ENCODE measurements around the gene ZNF407.

DNA sequence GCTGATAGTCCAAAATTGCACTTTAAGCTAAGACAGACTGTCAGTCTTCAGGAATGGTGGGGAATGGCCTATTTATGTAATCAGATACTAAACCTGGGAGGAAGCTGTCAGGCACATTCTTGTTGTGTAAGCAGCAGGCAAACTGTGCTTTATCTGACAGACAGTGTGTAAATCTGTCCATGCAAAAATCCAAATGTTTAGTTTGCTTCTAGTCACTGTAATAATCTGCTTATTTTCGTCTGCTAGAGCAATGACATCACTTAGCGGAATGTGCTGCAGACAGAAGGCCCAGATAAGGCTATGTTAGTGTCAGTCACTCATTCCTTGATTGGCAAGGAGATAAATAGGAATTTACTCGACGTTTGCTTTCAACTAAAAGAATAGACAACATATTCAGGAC is 263.5 kb downstream of the ZNF407 start:
- TF ChIP-seq ARNT (IDR thresholded peaks at IDR 0.05), result peak; percentile 99
- TF ChIP-seq SUZ12 (IDR thresholded peaks at IDR 0.05), result no peak
- no peak for TF ChIP-seq SP1 (IDR thresholded peaks at IDR 0.05)
- peak; percentile 98 for TF ChIP-seq PKNOX1 (IDR thresholded peaks at IDR 0.05)
- TF ChIP-seq HDGF (IDR thresholded peaks at IDR 0.05; ENCODE audit: borderline replicate concordance), result no peak
